ENCODE results near the gene KIF3B.
"Not testable (repeated sequence)": the region's sequence is repeated elsewhere in the genome, so short reads cannot be mapped to it uniquely, and the experiment has no call there.

Gene KIF3B

GRCh38 chr20:32355907-32356621, 78.6 kb downstream of the KIF3B start:
- not testable (repeated sequence) for DNase-seq (ENCODE audit: low read depth, low spot score)

GRCh38 chr20:32356622-32357374, 79.3 kb downstream of the KIF3B start:
- DNase-seq (ENCODE audit: low read depth, low spot score), result no peak

GRCh38 chr20:32357375-32357868, 80.0 kb downstream of the KIF3B start:
- DNase-seq (ENCODE audit: low read depth, low spot score), result no peak

- DNase-seq (ENCODE audit: low read depth, low spot score), result peak; percentile 89
Observed at GRCh38 chr20:32357869-32358631, 80.6 kb downstream of the KIF3B start, which contains the start of gene ASXL1. ASXL1 (plus strand) TSS chr20:32358331; CDS start chr20:32358776, 445 bp downstream.

DNA sequence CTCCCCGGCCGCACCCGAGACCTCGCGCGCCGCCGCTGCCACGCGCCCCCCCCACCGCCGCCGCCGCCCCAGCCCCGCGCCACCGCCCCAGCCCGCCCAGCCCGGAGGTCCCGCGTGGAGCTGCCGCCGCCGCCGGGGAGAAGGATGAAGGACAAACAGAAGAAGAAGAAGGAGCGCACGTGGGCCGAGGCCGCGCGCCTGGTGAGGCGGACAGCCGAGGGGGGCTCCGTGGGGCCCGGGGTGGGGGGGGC, 81.1 kb downstream of the KIF3B start:
- DNase-seq (ENCODE audit: low read depth, low spot score), result no peak

DNA sequence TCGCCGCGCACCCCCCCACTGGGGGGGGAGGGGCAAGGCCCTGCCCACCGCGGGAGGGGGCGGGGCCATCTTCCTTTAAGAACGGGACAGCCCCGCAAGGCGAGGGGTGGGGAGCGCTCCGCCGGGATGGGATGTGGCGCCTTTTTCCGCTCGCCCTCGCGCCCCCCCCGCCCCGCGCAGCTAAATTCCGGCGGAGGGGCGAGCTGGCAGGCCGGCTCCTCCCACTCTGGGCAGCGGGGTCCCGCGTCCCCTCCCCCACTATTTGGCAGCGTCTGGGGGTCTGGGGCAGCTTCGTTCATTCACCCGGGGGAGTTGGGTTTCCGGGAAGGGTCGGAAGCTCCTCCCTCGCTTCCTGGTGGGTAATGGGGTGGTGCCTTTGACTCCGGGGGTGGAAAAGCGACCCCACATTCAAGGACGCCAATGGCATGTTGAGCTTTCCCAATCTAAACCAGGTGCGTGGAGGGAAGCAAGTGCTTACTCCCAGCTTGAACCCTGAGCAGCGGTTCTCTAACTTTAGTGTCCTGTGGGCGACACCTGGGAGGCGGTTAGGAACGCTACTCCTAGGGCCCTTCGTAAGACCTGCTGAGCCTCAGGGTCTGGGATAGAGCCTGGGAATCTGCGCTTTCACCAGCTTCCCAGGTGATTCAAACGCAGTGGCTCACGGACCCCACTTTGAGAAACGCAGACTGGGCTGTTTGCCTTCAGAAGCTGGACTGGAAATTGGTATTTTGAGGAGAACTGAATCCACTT, 81.6 kb downstream of the KIF3B start:
- peak; percentile 48 for DNase-seq (ENCODE audit: low read depth, low spot score)

DNA sequence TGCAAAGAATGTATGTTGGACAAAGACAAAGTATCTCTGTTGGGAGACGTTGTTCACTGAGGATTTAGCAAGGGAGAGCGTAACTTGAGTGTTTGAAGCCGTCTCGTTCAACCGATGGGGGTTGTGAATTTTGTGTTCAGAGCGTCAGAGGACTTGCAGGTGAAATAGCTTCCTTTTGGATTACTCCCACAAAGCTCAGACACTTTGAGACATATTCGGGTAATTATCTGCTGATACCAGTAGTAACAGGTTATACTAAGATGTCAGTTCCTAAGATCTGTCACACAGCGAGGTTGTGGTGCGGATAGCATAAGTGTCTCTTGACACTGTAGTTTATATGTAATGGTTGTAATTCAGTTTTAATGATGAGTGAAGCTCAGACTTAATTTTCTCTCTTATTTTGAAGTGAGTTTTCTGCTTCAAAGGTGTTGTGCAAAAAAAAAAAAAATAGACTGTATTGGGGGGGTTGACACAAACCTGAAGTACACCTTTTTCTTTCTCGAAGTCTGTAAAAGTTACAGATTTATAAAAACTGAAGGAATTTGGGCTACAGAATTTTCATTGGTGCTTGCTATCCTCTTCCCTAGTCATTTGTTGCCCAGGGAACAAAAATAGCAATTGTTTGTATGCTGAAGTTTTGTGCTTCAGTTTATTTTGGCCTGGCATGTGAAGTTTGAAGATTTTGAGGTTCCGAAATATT, 82.3 kb downstream of the KIF3B start:
- DNase-seq (ENCODE audit: low read depth, low spot score), result no peak

GRCh38 chr20:32360333-32360634, 82.8 kb downstream of the KIF3B start:
- DNase-seq (ENCODE audit: low read depth, low spot score), result no peak

DNA sequence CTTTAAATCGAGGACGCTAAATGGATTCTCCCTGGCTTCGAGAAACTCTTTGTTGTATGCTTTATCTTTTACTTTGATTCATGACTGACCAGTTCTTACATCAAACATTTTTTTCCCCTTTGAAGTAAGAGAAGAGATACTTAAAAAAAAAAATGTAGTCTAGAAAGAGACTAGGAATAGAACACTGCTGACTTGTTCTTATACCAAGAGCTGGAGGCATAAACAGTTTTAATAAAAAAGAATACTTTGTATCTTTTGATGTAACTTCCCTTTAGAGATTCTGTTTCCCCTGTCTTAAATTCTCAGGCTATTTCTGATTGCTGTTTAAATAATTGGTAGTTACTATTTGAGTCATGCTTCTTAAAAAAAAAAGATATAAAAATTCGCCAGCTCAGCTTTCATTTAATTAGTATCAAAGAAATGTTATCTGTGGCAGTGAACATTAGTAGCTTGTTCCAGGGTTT, 85.5 kb downstream of the KIF3B start:
- DNase-seq (ENCODE audit: low read depth, low spot score), result no peak

DNA sequence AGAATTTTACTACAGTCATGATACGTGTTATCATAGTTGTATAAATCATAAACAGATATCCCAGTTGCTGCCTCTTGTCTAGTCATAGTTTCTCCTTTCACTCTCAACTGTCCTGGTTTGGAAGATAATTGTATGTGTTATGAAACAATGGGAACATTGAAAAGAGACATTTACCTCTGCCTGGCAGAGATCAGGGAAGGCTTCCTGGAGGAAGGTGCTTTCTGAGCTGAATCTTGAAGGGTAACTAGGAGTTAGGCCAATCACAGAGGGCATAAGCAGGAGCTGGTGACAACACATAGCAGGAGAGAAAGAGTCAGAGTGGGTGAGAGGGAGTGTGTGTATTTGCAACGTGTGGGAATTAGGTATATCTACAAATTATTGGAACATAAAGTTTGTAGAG, 86.0 kb downstream of the KIF3B start:
- DNase-seq (ENCODE audit: low read depth, low spot score), result no peak

GRCh38 chr20:32364554-32365208, 87.2 kb downstream of the KIF3B start:
- DNase-seq (ENCODE audit: low read depth, low spot score), result no peak

DNA sequence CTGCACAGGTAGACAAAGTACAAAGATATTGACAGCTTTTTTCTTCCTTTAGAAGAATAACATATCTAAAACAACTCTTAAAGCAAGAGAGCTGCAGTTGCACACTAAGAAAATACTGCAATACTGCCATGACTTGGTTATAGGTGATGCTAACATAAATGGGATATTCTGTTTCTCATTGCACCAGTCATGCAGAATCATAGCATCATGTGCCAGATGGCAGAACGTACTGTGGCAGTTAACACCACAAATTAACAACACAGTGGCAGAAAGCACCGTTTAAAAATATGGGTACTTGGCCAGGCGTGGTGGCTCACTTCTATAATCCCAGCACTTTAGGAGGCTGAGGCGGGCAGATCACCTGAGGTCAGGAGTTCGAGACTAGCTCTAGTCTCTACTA, 88.1 kb downstream of the KIF3B start:
- DNase-seq (ENCODE audit: low read depth, low spot score), result no peak

- no peak for DNase-seq (ENCODE audit: low read depth, low spot score)
Observed at GRCh38 chr20:32366380-32366779, 88.9 kb downstream of the KIF3B start.

GRCh38 chr20:32368323-32368722, 90.9 kb downstream of the KIF3B start:
- DNase-seq (ENCODE audit: low read depth, low spot score), result no peak

DNA sequence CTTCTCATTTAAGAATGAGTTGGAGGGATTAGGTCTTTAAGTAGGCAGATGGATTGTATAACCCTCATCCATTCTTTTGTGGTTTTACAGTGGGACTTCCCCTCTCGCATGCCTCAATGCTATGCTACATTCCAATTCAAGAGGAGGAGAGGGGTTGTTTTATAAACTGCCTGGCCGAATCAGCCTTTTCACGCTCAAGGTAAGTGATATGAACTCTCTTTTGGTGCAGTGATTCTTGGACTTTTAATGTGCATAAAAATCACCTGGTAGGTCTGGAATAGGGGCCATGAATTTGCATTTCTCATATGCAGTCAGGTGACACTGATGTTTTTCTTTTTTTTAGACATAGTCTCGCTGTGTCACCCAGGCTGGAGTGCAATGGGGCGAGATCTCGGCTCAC, 91.5 kb downstream of the KIF3B start:
- no peak for DNase-seq (ENCODE audit: low read depth, low spot score)

- DNase-seq (ENCODE audit: low read depth, low spot score), result no peak
Observed at GRCh38 chr20:32370897-32371296, 93.4 kb downstream of the KIF3B start.

DNA sequence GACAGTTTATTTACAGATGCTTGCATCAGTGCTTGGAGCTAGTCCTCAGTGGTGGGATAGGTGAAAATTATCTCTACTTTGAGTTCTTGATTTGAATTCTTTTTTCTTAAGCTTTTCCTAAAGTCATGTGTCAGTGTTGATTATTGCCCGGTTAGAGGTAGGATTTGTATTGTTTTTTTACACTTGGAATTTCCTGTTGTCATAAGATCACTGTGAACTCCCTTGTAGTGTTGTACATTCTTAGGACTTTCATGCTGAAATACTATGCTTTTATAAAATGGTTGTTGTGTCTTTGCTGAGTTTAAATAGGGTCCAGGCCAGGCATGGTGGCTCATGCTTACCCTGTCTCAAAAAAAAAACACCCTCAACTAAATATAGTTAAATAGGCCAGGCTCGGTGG, 101.0 kb downstream of the KIF3B start:
- no peak for DNase-seq (ENCODE audit: low read depth, low spot score)

- not testable (repeated sequence) for DNase-seq (ENCODE audit: low read depth, low spot score)
Observed at GRCh38 chr20:32380037-32380436, 102.6 kb downstream of the KIF3B start.

- no peak for DNase-seq (ENCODE audit: low read depth, low spot score)
Observed at GRCh38 chr20:32380745-32381144, 103.3 kb downstream of the KIF3B start.

- no peak for DNase-seq (ENCODE audit: low read depth, low spot score)
Observed at GRCh38 chr20:32382102-32382950, 104.9 kb downstream of the KIF3B start.
